DMS53 (cell line): Measurements from ENCODE around the gene ANKZF1.
A peak's percentile ranks its signal among the peaks of the same experiment; 100 is the strongest.

ENCODE experiments used
- DNase-seq: peaks from one replicate; lab custom pipeline; 2025; lab: John Stamatoyannopoulos, UW

The ANKZF1 gene

DNA sequence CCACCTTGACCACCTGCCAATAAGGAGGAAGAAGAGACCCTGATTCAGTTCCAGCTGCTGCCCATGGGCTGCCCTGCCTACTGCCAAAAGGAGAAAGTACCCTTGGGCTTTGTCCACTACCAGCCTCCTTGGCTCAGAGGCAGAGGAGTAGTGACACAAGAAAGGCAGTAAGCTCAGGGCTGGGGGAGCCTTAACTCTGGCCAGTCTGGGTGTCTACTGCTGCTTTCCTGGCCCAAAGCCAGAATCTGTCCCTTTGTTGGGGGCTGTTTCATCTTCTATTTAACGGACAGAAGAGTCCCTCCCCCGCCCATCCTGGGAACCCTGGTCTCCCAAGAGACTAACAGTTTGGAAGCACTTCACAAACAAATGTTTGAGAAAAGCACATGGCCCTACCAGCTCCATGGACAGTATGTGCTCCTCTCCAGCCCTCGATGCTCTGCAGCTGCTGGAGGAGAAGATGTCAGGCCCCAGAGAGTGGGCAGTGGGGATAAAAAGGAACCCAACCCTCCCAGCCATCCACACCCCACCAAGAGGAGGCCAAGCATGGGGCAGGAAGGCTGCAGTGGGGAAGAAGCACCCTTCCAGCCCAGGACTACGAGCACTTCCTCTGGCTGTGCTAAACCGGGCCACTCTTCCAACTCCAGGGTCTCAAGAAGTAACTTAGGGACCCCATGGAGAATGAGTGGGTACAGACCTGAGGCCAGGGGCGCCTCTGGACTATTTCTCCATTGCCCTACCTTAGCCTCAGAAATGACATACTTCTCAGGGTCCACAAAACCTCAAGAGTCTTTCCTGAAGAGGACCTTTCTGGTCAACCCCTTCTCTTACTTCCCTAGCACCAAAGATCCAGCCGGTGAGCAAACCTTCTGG lies 1.3 kb upstream of the ANKZF1 start:
- peak; percentile 22 for DNase-seq

DNA sequence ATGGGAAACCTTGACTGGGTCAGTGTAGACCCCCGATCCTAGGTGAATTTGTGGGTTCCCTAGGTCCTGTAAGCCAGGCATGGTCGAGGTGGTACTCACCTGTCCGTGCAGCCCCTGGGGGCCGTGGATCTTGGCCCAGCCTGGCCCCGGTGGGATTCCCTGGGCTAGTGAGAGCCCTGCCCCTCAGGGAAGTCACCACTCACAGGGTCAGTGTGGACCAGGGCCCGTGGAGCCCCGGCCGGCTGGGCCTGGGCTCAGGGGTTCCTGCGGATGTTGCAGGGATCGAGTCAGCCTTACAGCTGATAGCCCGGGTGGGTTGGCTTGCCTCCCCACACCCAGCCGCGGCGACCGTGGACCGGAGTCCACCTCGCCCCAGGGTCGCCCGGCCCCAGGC lies 698 bp upstream of the ANKZF1 start:
- no peak for DNase-seq

DNA sequence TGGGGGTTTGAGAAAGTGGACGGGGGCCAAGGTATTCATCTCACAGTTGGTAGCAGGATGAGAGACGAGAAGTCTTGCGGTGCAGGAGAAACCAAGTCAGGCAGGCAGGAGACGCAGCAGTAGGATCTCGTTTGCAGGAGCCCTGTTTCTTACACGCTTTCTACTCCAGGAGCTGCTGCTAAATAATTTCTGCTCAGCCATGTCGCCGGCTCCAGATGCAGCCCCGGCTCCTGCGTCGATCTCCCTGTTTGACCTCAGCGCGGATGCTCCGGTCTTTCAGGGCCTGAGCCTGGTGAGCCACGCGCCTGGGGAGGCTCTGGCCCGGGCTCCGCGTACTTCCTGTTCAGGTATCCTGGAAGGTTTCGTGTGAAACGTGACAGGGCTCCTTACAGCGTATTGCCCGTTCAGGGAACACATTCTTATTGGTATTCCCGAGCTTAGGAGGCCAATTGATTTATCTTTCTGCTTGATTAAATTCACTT lies 494 bp downstream of the ANKZF1 start:
- DNase-seq = peak; percentile 80

DNA sequence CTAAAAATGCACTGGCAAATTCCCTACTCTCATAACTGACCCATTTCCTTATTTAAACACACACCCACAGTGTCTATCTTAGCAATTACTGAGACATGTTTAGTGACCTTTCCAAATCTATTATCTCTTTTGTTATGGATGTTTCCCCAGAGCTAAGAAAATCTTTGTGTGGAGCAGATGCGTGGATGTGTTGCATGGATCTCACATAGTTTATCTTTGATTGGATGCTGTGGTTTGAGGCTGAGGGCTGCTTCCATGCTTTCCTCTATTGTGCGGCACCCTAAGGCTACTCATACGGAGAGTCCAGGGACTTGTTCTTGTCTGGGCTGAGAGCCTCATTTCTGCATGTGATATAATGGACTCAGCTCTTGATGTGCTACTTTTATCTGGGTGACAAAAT lies 4.7 kb downstream of the ANKZF1 start:
- no peak for DNase-seq

DNA sequence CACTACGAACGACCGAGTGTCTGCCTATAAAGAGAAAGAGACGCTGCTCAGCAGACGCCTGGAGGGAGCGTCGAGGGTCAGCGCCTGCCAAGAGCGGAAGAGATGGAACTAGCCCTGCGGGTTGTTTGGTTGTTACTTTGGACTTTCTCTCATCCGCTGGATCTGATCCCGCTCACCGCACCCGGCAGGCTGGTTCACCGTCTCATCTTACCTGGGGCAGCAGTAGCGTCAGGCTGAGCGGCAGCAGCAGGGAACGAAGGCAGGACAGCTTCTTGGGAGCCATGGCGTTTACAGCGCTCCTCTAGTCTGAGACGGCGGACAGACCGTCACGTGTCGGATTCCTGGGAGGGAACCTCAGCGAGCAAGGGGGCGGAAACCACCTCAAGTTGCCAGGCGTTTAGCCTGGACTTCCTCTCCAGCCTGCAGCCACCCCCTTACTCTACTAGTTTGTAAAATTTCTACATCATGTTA lies 13.7 kb downstream of the ANKZF1 start:
- no peak for DNase-seq

DNA sequence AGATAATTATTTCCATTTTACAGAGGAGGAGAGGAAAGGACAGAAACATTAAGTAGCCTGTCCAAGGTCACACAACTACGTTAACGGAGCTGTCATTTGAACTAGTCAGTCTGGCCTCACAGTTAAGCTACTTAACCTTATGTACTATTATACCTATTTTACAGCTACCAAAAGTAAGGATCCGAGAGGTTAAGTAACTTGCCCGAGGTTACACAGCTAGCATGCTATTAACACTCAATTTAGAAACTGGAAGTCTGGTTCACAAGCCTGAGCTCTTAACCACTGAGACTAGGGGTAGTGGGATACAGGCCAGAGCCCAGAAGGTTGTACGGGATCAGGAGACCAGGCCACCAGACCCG lies 15.2 kb downstream of the ANKZF1 start:
- DNase-seq = no peak

DNA sequence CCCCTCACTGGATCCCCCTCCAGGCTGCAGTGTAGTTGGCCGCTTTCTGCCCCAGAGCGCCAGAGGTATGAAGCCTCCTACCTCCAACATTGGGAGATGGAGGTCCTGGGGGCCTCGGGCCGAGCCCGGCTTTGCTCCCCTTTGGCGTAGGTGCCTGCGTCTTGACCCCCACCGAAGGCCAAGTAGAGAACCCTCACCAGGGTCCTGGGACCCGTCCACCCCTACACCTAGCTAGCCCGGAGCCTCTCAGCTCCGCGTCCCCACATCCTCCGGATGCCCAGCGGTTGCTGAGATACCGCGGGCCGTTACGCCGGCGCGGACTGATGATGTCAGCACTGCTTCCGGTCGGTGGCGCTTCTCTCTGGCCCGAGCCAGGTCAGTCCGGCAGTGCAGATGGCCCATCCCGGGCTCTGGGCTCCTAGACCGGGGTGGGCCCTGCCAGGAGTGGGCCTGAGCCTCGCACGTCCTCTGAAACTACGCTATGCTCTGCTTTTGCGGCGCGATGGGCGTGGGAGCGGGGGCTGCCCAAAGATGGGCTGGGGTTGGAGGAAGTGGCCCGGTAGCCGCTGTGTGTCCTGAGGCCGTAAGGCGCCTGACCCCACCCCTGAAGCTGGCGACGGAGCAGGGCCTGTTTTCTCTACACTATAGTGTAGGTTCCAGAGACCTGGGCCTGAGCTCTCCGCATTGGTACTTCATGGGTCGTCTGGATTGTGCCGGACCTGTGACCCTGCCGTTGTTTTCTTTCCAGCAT lies 15.7 kb downstream of the ANKZF1 start, which contains the start of the genes GLB1L and STK16:
Gene GLB1L, minus strand, starts transcription at position 297 of the 751 bp plus-strand sequence. CDS start 1,871 bp downstream, outside the sequence.
Gene STK16, plus strand, starts transcription at position 332 of the 751 bp plus-strand sequence. CDS start 521 bp downstream, outside the sequence.
- DNase-seq = peak; percentile 94

DNA sequence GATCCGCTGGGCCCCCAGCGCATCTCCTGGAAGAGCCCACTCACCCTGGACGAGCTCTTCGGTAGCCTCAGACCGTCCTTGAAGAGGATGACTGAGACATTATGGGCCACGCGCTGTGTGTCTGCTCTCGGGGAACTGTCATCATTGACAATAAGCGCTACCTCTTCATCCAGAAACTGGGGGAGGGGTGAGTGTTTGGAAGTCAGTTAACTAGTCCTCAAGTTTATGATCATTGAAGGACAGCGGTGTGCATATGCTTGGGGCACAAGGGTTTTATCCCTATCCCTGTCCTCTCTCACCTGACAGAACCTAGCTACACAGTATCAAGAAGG lies 16.3 kb downstream of the ANKZF1 start:
- peak; percentile 48 for DNase-seq

DNA sequence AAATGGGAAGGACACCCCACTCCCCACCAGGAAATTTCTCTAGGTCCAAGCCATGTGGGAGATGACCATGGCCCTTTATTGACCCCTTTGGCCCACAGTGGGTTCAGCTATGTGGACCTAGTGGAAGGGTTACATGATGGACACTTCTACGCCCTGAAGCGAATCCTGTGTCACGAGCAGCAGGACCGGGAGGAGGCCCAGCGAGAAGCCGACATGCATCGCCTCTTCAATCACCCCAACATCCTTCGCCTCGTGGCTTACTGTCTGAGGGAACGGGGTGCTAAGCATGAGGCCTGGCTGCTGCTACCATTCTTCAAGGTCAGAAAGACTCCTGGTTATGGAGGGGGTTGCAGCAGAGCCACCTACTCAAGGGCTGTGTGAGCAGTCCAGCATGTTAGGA lies 17.0 kb downstream of the ANKZF1 start:
- DNase-seq = no peak

DNA sequence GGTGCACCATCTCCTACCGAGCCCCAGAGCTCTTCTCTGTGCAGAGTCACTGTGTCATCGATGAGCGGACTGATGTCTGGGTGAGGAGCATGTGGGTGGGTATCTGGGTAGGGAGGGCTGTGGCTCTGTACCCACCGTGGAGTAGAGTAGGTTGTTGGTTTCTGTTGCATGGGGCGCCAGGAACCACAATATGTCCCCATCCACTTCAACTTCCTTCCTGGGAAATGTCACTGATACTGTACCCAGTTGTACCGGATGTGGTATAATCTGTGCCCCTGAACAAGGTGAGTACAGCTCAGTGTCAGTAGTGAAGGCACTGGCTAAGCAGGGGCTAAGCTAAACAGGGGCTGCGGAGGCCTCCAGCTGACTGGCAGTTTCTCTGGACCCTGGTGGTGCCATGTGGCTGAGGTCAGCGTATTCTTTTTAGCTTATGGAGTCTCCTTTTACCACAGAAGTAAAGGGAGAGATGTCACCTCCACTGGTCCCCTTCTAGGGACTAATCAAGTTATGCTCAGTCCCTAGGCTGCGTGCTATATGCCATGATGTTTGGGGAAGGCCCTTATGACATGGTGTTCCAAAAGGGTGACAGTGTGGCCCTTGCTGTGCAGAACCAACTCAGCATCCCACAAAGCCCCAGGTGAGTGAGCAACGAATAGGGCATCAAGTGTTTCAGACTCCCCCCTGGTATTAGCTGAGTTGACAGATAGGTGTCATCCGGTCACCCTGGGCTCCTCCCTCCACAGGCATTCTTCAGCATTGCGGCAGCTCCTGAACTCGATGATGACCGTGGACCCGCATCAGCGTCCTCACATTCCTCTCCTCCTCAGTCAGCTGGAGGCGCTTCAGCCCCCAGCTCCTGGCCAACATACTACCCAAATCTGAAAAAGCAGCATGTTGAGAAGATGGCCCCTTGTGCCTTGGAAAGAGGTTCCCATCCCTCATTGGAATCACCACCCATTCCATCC lies 18.4 kb downstream of the ANKZF1 start:
- peak; percentile 24 for DNase-seq

DNA sequence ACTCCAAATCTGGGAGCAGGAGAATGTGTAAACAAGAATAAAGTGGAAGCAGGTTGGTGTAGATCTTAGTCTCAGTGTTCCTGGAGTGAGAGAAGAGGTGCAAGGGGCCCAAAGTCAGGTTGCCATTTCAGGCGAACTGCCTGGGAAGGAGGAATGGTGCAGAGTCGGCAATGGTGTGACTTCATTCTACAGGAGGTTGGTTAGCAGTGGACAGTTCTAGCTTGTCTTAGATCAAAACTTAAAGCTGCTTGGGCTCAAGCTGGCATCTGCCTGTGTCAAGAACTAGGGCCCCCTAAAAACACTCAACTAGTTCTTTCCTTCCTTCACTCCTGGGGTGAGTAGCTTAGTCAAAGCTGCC lies 19.2 kb downstream of the ANKZF1 start:
- no peak for DNase-seq

DNA sequence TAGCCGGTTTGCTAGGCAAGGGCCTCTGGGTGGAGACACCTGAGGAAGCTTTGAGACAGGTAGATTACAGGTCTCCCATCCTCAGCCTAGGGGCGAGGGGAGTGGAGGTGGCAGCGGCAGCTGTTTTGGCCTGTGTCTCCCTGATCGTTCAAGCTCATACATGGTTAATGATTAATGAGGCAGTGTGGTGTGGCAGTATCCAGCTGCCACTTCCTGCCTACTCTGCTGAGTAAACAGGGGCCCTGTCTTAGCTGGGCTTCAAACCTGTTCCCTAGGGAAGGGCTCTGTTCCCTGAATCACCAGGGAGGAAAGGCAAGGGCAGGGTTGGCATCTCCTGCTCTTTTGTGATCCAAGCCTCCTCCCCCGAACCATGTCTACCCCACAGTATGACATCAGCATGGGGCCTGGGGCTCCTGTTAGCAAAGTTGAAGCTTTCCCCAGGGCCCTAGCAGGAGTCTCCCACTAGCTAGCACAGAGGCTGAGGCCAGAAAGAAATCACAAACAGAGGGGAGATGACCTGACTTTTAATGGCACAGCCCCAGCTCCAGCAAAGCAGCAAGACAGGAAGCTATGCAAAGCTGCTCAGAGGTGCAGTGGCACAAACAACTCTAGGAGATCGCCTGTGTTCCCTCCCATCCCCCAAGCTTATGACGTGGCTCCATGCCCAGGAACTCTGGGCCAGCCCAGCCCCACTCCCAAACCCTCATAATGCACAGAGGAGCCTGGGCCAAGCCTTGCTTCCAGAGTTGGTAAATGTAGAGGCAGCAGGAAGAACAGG lies 19.8 kb downstream of the ANKZF1 start:
- peak; percentile 97 for DNase-seq

DNA sequence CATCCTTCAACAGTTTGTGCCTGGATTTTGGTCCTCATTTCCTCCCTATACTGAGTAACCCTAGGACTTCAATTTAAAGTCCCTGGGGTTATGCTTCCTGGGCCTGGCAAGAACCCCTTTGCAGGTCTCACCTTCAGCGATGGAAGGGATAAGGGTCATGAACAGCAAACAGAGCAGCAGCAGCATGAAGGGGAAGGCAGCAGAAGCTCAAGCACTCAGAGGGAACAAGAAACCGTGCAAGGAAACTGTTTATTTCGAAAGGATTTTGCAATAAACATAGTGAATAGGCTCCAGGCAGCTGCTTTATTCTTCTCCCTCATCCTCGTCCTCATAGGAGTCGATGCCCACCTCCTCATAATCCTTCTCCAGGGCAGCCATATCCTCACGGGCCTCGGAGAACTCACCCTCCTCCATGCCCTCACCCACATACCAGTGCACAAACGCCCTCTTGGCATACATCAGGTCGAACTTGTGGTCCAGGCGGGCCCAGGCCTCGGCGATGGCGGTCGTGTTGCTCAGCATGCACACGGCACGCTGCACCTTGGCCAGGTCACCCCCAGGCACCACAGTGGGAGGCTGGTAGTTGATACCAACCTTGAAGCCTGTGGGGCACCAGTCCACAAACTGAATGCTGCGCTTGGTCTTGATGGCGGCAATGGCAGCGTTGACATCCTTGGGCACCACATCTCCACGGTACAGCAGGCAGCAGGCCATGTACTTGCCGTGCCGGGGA lies 20.6 kb downstream of the ANKZF1 start:
- peak; percentile 56 for DNase-seq

DNA sequence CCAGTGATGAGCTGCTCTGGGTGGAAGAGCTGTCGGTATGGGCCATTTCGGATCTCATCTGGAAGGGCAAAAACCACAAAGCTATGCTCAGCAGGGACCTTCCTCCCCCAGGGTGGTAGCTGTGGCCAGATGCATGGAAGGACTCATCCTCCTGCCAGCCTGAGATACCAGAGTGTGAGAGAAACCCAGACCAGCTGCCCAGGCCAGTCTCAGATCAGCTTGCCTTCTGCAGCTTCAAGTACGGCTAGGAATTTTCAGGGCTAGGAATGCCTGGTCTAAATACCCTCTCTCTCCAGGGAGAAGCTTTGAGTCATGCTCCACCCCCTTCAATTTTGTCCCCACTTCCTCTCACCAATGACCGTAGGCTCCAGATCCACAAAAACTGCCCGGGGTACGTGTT lies 22.1 kb downstream of the ANKZF1 start:
- DNase-seq = no peak

DNA sequence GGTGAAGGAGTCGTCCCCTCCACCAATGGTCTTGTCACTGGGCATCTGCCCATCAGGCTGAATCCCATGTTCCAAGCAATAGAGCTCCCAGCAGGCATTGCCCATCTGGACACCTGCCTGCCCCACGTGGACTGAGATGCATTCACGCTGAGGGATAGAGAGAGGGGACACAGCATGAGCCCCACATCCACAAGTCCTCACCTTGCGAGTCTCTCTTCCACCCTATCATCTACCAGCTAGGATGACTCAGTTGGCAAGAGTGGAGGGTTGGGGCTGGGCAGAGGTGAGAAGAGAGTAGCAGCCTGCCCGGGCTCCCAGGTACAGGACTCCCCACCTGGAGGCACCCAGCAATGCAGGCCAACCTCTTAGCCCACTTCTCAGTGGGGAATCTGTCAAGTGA lies 22.5 kb downstream of the ANKZF1 start:
- peak; percentile 58 for DNase-seq

DNA sequence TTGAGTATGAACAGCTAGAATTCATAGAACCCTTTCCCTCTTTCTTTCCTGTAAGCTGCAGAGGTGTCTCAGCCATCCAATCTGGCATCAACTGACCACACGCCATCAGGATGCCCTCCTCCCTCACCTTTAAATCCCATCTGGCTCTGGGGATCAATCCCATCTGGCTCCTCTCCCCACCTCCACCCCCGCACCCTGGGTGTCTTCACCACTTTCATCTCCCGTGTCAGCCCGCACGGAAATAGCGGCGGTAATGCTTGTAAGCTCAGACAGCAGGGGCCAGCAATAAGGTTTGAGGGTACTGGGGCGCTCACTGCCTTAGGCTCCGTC lies 22.9 kb downstream of the ANKZF1 start:
- peak; percentile 61 for DNase-seq

DNA sequence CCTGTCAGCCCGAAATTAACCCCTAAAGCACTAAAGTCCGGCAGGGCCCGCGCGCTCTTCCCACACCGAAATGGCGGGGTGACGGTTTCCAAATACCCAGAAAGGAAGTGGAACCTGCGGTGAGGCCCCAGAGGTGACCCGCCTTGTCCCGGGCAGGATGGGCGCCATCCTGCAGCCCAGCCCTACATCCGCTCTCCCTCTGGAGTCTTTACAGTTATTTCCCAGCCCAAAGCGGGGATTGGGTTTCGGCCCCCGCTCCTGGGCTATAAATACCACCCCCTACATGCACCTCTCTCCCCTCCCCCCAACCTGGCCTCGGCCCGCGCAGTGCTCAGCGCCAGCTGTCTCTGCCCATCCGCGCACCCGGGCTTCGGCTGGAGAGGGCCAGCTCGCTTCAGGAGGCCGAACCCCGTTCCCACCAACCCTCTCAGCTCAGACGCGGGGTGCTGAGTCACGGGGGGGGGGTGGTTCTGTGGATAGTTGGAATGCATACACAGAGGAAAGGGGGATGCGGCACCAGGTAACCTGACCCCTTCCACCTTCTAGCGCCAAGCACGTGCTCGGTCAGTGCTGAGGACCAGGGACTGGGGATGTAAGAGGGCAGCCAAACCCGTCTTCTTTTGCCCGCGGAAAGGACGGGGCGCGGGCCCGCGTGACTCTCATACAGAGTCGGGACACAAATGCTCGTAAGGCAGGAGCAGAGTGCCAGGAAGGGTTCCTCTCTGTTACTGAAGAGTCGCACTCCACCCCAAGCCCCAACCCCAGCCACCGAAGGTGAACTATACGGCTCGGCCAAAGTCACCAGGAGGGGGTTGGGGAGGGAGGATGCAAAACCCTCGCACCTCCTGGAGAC lies 23.5 kb downstream of the ANKZF1 start, which contains the start of gene TUBA4B:
Gene TUBA4B, plus strand, starts transcription at position 344 of the 853 bp plus-strand sequence. Its CDS starts 165 bp downstream, at position 509.
- DNase-seq = peak; percentile 69

DNA sequence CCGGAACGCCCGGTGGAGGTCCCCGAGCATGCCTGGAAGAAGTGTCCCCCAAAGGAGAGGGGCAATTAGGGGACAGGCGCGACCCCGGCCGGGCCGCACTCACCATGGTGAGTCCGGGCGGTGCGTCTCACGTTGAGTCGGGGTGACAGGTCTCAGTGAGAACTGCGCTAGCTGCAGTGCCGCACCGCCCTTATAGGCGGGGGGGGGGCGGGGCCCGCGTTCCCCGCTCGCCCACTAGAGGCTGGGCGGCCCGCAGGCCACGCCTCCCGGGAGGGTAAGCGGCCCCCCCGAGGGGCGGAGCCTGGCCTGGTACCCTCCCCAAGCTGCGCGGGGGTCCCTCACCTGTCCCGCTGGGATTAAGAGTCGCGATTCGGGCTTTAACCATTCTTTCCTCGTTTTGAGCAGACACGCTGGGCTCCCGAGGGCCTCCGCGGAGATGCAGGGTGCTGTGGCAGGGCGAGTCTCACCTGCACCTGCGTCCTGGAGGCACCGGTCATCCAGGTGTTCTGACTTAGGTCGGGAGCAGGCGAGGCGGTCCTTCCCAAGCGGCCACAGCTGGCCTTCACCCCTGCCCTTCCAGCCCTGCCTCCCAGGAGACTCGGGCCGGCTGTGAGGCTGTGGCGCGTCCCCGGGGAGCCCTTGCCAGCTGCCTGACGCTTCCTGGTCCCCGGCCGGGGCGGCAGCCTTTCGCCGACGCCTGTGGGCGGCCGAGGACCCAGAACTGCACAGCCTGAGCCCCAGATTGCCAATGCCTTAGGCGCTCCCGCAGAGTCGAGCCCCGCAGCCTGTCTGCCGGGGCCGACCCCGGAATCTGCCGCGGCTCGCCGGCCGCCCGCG lies 24.4 kb downstream of the ANKZF1 start, which contains the start of gene TUBA4A:
Gene TUBA4A, minus strand, starts transcription at position 166 of the 837 bp plus-strand sequence. Its CDS starts 60 bp downstream, at position 106.
- DNase-seq = peak; percentile 92
